ENCODE results near the gene UBLCP1. TPM values are rescaled to one million over a fixed set of nuclear protein-coding genes. Genes with fewer than 3 reads are reported as not detected.

The UBLCP1 gene
- polyA plus RNA-seq, 4 donors = 42.8 to 55.6 (median 50.4) TPM

Other genes starting within 250 kb of the UBLCP1 start
- gene EBF1, start 163.4 kb upstream of the UBLCP1 start, polyA plus RNA-seq (ENCODE audit: insufficient read length in 4 of 4) = 10 to 100 TPM; 18.3 to 23.3 (median 20.0) TPM
- 100 to 1,000 TPM in 3 of 4 donors, 10 to 100 TPM in 1; 93.5 to 116 (median 112) TPM for gene RNF145, start 53.7 kb upstream of the UBLCP1 start, polyA plus RNA-seq (ENCODE audit: insufficient read length in 4 of 4)
- gene IL12B, start 67.2 kb downstream of the UBLCP1 start, polyA plus RNA-seq (ENCODE audit: insufficient read length in 4 of 4) = under 1 TPM in 2 of 4 donors, not detected in 2; 0.05 to 0.08 TPM

Data from right renal pelvis (tissue), 4 donors.